AG04449 (cell line): Measurements from ENCODE around the gene NIT1.

Experiments used
- CTCF ChIA-PET: fragments of 350-600 bp; formaldehyde crosslinking; extraction: SDS; loops from one replicate; lab custom pipeline; 2021; ENCODE audit warnings: antibody characterized with exemption; lab: Yijun Ruan, JAX
- POLR2A ChIA-PET: fragments of 400-600, 350-600 bp; formaldehyde crosslinking; extraction: SDS; loops from one replicate; lab custom pipeline; 2020; ENCODE audit warnings: antibody characterized with exemption, inconsistent platforms; lab: Yijun Ruan, JAX
- DNase-seq: peaks from one replicate; pipeline ENCODE4 v3.0.0-alpha.2; 2010; ENCODE audit warnings: low read depth, low spot score
- H3K4me3 ChIP-seq: 2 replicates; pipeline ENCODE4 v1.5.1; 2011; ENCODE audit warnings: low read depth, mild to moderate bottlenecking, control low read depth, low read length
- CTCF ChIP-seq: IDR thresholded peaks from one replicate; pipeline ENCODE4 v1.5.1; 2011; ENCODE audit warnings: mild to moderate bottlenecking, moderate library complexity, low read length, control low read depth, inconsistent platforms; ENCODE audit not compliant: insufficient read depth; ENCODE audit errors: missing control alignments

The NIT1 gene

GRCh38 chr1:161128591-161129420 lies 10.9 kb downstream of the NIT1 start:
- TF ChIP-seq CTCF, result no peak
- CTCF ChIA-PET, result interaction anchor here (1.2 to 1.8 kb wide), 2 partner anchors 11 to 30 kb away, joined by 4 to 8 read pairs; partner anchors contain the start of genes KLHDC9, NIT1 and PFDN2
- no peak overlapping the region for H3K4me3 ChIP-seq
- POLR2A ChIA-PET, result no interaction called here
- DNase-seq, result no peak

GRCh38 chr1:161130266-161130665 lies 12.4 kb downstream of the NIT1 start:
- POLR2A ChIA-PET, result interaction anchor here (0.6 kb wide), 1 partner anchor 8 kb away, joined by 3 read pairs; no protein-coding TSS in a partner anchor
- peak overlapping the region; percentile 6; the same call in 1 of the 2 replicates for H3K4me3 ChIP-seq
- TF ChIP-seq CTCF, result no peak
- CTCF ChIA-PET, result interaction anchor here (2.1 kb wide), 1 partner anchor 32 kb away, joined by 6 read pairs; the partner anchor contains the start of gene KLHDC9
- no peak for DNase-seq

- no peak for DNase-seq
- CTCF ChIA-PET, result interaction anchor here (0.9 to 12.2 kb wide), 8 partner anchors 14 to 137 kb away, joined by 3 to 147 read pairs (median 4); partner anchors contain the start of genes KLHDC9, NIT1, PFDN2 and USP21
- peak overlapping the region; percentile 95 for H3K4me3 ChIP-seq
- no peak for TF ChIP-seq CTCF
- POLR2A ChIA-PET, result interaction anchor here (0.7 to 1.3 kb wide), 7 partner anchors 10 to 87 kb away, joined by 3 to 10 read pairs (median 3); partner anchors contain the start of genes NDUFS2 and USF1
Measured at GRCh38 chr1:161131523-161132409, 13.9 kb downstream of the NIT1 start.

GRCh38 chr1:161132410-161133219 lies 14.7 kb downstream of the NIT1 start, which contains the start of gene DEDD:
DEDD (minus strand) TSS chr1:161132667; CDS start chr1:161124462, 8,205 bp downstream.
- TF ChIP-seq CTCF, result no peak
- ChIA-PET CTCF (interaction anchor here (0.8 to 12.2 kb wide), 9 partner anchors 8 to 145 kb away, joined by 3 to 147 read pairs (median 3); partner anchors contain the start of genes USF1 and USP21), POLR2A (interaction anchor here (0.7 to 1.6 kb wide), 10 partner anchors 9 to 87 kb away, joined by 3 to 10 read pairs (median 4); partner anchors contain the start of genes NDUFS2, NIT1, PFDN2 and PPOX)
- peak within 1 kb of the TSS; percentile 95 for H3K4me3 ChIP-seq
- DNase-seq, result peak; percentile 82

GRCh38 chr1:161133220-161133740 lies 15.4 kb downstream of the NIT1 start:
- TF ChIP-seq CTCF, result no peak
- DNase-seq, result no peak
- H3K4me3 ChIP-seq, result peak overlapping the region; percentile 95
- ChIA-PET POLR2A (interaction anchor here (0.9 to 1.6 kb wide), 8 partner anchors 8 to 88 kb away, joined by 3 to 10 read pairs (median 4); partner anchors contain the start of genes NIT1, PFDN2, PPOX and UFC1), CTCF (interaction anchor here (0.8 to 12.2 kb wide), 11 partner anchors 8 to 406 kb away, joined by 3 to 147 read pairs (median 3); partner anchors contain the start of genes USF1 and USP21)
